OCI-LY3 (cell line): ENCODE measurements around the gene EIF4EBP3.

Experiments
- EZH2phosphoT487 ChIP-seq: fragments of 200-600 bp; shearing (Covaris generic); IDR thresholded peaks from 2 replicates; pipeline ENCODE4 v1.6.1; 2018; ENCODE audit warnings: antibody characterized with exemption, mixed run types, low read depth
- TF ChIP-seq, protein P1 (sequence below): fragments of 200-600, 300-600 bp; sonication (generic); IDR thresholded peaks from 2 replicates; pipeline ENCODE4 v1.5.1; 2014; ENCODE audit warnings: antibody characterized with exemption, low read length, low read depth

DNA sequence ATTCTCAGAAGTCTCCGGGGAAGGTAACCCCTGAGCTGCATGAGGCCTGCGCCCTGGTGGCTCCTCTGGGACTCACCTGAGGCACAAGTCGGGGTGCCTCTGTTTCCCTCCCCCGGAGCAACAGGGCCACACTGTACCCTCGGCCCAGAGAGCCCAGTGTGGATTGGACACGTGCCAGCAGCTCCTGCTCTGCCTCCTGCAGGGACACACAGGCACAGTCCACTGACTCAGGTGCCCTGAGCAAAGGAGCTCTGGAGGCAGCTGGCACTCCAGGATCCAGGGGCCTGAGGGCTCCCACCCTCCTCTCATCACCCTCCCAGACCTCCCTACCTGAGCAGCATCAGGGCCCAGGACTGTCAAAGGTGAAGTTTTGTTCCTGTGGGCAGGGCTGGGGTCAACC, 46.7 kb downstream of the EIF4EBP3 start:
- TF ChIP-seq, protein P1, sequence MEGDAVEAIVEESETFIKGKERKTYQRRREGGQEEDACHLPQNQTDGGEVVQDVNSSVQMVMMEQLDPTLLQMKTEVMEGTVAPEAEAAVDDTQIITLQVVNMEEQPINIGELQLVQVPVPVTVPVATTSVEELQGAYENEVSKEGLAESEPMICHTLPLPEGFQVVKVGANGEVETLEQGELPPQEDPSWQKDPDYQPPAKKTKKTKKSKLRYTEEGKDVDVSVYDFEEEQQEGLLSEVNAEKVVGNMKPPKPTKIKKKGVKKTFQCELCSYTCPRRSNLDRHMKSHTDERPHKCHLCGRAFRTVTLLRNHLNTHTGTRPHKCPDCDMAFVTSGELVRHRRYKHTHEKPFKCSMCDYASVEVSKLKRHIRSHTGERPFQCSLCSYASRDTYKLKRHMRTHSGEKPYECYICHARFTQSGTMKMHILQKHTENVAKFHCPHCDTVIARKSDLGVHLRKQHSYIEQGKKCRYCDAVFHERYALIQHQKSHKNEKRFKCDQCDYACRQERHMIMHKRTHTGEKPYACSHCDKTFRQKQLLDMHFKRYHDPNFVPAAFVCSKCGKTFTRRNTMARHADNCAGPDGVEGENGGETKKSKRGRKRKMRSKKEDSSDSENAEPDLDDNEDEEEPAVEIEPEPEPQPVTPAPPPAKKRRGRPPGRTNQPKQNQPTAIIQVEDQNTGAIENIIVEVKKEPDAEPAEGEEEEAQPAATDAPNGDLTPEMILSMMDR: no peak
- no peak for TF ChIP-seq EZH2phosphoT487
